GM12874 (cell line): ENCODE data around the gene SMIM44.

Experiments used
- TF ChIP-seq, protein P1 (sequence below): IDR thresholded peaks from 2 replicates; pipeline ENCODE4 v1.5.1; 2011; ENCODE audit warnings: low read depth, mild to moderate bottlenecking, control low read depth, low read length, moderate library complexity; ENCODE audit not compliant: insufficient read depth

The SMIM44 gene

DNA sequence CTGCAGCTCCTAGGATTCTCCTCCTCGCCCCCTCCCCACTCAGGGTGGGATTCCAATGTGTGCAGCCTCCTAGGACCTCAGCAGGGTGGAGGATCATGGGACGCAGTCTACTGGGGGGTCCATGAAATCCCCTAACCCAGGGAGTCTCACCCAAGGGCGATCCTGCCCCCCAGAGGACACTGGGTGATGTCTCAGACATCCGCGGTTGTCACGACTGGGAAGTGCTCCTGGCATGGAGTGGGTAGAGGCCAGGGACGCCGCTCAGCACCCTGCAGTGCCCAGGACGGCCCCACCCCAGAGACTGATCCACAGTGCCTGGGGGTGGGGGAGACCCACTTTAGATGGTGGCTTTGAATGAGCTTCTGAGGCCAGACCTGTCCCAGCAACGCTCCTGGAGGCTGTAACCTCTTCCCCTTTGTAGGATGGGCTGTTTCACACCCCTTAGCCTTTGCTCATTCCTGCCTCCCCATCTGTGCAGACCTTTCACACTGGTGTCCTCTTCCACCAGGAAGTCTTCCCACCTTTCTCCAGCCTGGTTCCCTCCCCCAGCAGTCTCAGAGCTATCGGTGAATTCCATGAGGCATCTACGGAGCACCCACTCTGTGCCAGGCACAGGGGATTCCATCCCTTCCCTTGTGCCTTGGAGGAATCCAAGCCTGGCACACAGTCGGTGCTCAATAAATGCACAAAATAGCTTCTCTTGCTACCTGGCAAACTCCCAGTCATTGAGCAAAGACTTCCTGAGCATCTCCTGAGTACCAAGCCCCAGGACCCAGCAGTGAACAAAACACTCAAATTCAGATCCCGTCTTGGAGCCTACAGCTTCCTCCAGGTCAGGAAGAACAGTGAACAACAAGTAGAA, 13.4 kb downstream of the SMIM44 start:
- TF ChIP-seq, protein P1, sequence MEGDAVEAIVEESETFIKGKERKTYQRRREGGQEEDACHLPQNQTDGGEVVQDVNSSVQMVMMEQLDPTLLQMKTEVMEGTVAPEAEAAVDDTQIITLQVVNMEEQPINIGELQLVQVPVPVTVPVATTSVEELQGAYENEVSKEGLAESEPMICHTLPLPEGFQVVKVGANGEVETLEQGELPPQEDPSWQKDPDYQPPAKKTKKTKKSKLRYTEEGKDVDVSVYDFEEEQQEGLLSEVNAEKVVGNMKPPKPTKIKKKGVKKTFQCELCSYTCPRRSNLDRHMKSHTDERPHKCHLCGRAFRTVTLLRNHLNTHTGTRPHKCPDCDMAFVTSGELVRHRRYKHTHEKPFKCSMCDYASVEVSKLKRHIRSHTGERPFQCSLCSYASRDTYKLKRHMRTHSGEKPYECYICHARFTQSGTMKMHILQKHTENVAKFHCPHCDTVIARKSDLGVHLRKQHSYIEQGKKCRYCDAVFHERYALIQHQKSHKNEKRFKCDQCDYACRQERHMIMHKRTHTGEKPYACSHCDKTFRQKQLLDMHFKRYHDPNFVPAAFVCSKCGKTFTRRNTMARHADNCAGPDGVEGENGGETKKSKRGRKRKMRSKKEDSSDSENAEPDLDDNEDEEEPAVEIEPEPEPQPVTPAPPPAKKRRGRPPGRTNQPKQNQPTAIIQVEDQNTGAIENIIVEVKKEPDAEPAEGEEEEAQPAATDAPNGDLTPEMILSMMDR, result no peak

DNA sequence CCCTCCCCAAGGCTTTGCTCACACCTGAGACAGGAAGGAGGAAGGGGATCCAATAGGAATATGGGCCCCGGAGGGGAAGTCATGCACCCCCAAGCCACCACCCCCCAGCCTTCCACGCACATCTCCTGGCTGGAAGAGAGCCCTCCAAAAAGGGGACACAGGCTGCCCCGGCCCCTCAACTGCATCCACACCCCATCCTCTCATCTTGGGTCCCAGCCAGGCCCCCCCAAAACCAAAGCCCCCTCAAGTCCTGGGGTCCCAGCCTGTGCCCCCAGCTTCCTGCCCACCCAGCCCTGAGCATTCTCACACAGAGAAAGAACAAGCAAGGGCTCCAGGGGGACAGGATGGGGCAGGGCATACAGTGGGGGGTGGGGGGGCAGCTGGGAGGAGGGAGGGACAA, 15.0 kb downstream of the SMIM44 start:
- TF ChIP-seq, protein P1, result no peak

DNA sequence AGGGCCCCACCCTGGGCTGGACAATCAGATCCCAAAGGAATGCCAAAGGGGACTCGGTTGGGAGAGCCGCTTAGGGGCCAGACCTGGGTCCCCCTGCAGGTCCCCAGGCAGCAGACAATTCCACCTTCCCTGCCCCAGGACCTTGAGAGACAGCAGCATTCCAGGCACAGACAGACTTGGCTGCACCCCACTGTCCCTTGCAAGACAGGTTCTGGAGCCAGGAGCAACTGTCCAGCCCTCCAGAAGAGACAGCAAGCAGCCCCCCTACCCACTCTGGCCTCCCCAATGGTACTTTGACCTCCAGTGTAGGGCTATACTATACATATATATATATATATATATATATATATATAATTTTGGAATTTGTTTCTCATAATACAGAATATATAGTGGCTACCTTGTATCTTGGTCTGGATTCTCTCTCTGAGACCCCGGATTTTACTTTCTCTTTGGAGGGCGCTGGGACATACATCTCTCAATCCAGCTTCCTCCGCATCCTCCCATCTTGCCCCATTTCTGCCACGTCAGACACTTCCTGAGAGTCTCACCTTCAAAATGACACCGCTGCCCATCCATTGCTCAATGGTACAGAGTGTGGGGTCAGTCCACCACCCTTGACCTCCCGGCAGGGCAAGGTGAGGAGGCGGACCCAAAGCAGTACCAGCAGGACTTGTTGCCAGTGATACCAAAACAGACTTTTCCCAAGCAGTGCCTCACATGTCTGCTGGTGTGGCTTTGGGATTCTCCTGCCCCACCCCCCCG, 15.6 kb downstream of the SMIM44 start:
- TF ChIP-seq, protein P1, result no peak

DNA sequence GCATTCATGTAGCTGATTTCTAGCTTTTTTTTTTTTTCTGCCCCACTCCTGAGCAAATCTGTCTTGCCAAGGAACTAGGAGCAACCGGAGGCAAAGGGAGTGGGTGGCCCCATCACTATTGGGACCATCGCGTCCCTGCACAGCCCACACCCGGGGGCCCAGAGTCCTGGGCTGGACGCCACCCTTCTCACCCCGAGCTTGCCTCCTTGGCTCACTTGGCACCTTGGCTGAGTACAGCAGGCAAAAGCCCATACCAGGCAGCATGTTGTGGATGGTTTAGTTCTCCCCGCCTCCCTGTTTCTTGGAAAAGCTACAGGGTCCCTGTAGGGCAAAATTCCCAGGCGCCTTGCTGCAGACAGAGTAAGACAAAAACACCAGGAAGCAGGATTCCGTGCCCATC, 16.6 kb downstream of the SMIM44 start:
- TF ChIP-seq, protein P1, result no peak

GRCh38 chr19:3465552-3465951, 17.7 kb downstream of the SMIM44 start:
- TF ChIP-seq, protein P1, result no peak

DNA sequence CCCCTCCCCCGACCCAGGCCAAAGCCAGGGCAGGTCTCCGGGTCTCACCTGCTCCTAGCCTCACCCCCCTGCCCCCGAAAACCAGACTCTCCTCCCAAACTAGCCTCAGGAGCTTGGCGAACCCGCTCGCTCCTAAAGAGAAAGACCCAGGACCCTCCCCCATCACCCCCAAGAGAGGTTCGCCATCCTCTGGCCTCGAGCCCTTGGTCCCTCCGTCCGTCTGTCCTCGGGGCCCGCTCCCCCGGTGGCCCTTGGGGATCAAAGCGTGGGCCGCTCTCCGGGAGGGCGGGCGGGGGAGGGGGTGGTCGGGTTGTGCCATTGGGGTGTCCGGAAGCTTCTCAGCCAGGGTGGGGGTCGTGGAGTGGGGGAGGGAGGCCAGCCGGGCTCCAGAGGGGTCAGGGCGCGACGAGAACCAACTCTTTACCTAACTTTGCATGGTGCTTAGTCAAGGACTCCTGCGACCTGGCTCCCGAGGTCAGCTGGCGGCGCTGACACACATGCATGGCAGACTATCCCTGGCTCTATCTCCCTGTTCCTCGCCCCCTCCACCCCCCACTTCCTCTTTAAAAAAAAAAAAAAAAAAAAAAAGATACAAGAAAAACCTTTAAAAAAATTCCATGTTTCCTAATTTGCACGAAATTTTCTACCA, 18.5 kb downstream of the SMIM44 start:
- TF ChIP-seq, protein P1, result no peak

DNA sequence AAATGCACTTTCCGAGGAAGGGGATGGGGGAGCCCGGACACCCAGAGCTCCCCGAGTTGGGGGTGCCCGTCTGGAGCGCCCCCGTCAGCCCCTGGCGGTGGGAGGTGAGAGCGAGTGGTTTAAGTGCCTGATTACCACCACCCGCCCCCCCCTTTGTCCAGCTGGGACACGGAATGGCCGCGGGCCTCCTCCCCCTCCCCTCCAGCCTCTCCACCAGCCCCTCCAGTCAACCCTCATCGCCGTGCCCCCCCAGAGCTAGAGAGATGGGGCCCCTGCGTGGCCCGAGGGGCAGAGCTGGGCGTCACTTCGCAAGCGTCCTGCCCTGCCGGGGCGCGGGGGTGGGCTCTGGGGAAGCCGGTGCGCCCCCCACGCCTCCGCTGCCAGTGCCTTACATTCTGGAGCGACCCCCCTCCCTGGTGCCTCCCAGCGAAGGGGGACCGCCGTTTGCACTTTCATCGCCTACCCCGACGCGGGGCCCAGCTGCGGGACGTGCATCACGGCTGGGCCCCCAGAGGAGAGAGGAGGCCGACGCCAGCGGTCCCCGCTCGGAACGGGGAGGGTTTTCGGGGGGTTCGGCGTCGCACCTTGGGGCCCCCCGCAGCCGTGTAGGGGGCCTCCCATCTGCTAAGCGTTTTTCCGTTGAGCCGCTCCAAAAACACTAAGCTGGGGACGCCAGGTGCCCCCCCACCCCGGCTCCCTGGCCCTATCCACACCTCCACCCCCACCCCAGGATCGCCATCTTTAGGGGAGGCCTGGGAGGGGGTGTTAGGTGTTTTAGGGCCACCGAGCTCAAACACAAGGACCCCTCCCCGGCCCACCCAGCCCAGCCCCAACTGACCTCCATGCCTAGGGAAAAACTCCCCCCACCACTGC, 19.3 kb downstream of the SMIM44 start:
- TF ChIP-seq, protein P1, result no peak
